ENCODE data around the gene DMGDH.
"Not testable (repeated sequence)": the region's sequence is repeated elsewhere in the genome, so short reads cannot be mapped to it uniquely, and the experiment has no call there.

DMGDH gene

GRCh38 chr5:79011219-79011836, 58.1 kb downstream of the DMGDH start:
- no peak for DNase-seq (ENCODE audit: low read depth)

GRCh38 chr5:79008362-79008761, 61.1 kb downstream of the DMGDH start:
- no peak for DNase-seq (ENCODE audit: low read depth)

- DNase-seq (ENCODE audit: low read depth), result no peak
Measured at GRCh38 chr5:79007872-79008271, 61.6 kb downstream of the DMGDH start.

GRCh38 chr5:79005936-79006631, 63.4 kb downstream of the DMGDH start:
- no peak for DNase-seq (ENCODE audit: low read depth)

- no peak for DNase-seq (ENCODE audit: low read depth)
Measured at GRCh38 chr5:79005151-79005550, 64.3 kb downstream of the DMGDH start.

- DNase-seq (ENCODE audit: low read depth), result no peak
Measured at GRCh38 chr5:79002374-79002773, 67.1 kb downstream of the DMGDH start.

- no peak for DNase-seq (ENCODE audit: low read depth)
Measured at GRCh38 chr5:79001471-79001870, 68.0 kb downstream of the DMGDH start.

- no peak for DNase-seq (ENCODE audit: low read depth)
Measured at GRCh38 chr5:78997090-78997489, 72.4 kb downstream of the DMGDH start.

GRCh38 chr5:78995521-78996007, 73.9 kb downstream of the DMGDH start:
- no peak for DNase-seq (ENCODE audit: low read depth)

GRCh38 chr5:78993165-78993564, 76.3 kb downstream of the DMGDH start:
- DNase-seq (ENCODE audit: low read depth), result no peak

GRCh38 chr5:78992146-78992545, 77.3 kb downstream of the DMGDH start:
- no peak for DNase-seq (ENCODE audit: low read depth)

- no peak for DNase-seq (ENCODE audit: low read depth)
Measured at GRCh38 chr5:78989080-78989479, 80.4 kb downstream of the DMGDH start.

GRCh38 chr5:78985725-78986223, 83.7 kb downstream of the DMGDH start:
- peak; percentile 14 for DNase-seq (ENCODE audit: low read depth)

GRCh38 chr5:78985116-78985724, 84.3 kb downstream of the DMGDH start, which contains the start of gene ARSB:
ARSB (minus strand) TSS chr5:78985310; CDS start chr5:78985248, 62 bp downstream.
- DNase-seq (ENCODE audit: low read depth), result no peak

- DNase-seq (ENCODE audit: low read depth), result peak; percentile 38
Measured at GRCh38 chr5:78984439-78985115, 84.9 kb downstream of the DMGDH start.

GRCh38 chr5:78983601-78984438, 85.7 kb downstream of the DMGDH start:
- no peak for DNase-seq (ENCODE audit: low read depth)

GRCh38 chr5:78983194-78983593, 86.3 kb downstream of the DMGDH start:
- not testable (repeated sequence) for DNase-seq (ENCODE audit: low read depth)

- DNase-seq (ENCODE audit: low read depth), result no peak
Measured at GRCh38 chr5:78979909-78980308, 89.6 kb downstream of the DMGDH start.

- DNase-seq (ENCODE audit: low read depth), result no peak
Measured at GRCh38 chr5:78979117-78979742, 90.2 kb downstream of the DMGDH start.

GRCh38 chr5:78975035-78975434, 94.4 kb downstream of the DMGDH start:
- DNase-seq (ENCODE audit: low read depth), result no peak

GRCh38 chr5:78974601-78975000, 94.9 kb downstream of the DMGDH start:
- DNase-seq (ENCODE audit: low read depth), result no peak
